22Rv1 (cell line): ENCODE data around the gene HNRNPF.

Experiments used
- H3K27ac ChIP-seq: fragments of 450-650 bp; 2 replicates; pipeline ENCODE4 v1.5.1; 2017
- CTCF ChIP-seq: fragments of 450-650 bp; IDR thresholded peaks from 2 replicates; pipeline ENCODE4 v1.5.1; 2017; ENCODE audit warnings: mild to moderate bottlenecking
- ZFX ChIP-seq: fragments of 450-650 bp; IDR thresholded peaks from 2 replicates; pipeline ENCODE4 v1.6.1; 2017; ENCODE audit warnings: antibody characterized with exemption, borderline replicate concordance

HNRNPF gene

GRCh38 chr10:43399320-43400310, 9.4 kb downstream of the HNRNPF start:
- H3K27ac ChIP-seq, result peak overlapping the region; percentile 95
- TF ChIP-seq CTCF, result no peak
- no peak for TF ChIP-seq ZFX

GRCh38 chr10:43398939-43399319, 10.1 kb downstream of the HNRNPF start:
- TF ChIP-seq ZFX, result no peak
- TF ChIP-seq CTCF, result no peak
- peak overlapping the region; percentile 95 for H3K27ac ChIP-seq

GRCh38 chr10:43396928-43397624, 11.9 kb downstream of the HNRNPF start:
- TF ChIP-seq CTCF (no peak), ZFX (no peak)
- peak overlapping the region; percentile 95 for H3K27ac ChIP-seq

GRCh38 chr10:43396061-43396927, 12.7 kb downstream of the HNRNPF start:
- TF ChIP-seq ZFX (no peak), CTCF (no peak)
- H3K27ac ChIP-seq, result peak overlapping the region; percentile 95

- peak overlapping the region; percentile 95 for H3K27ac ChIP-seq
- TF ChIP-seq ZFX, result no peak
Observed at GRCh38 chr10:43395571-43396060, 13.4 kb downstream of the HNRNPF start.

- peak overlapping the region; percentile 95 for H3K27ac ChIP-seq
- TF ChIP-seq ZFX, result no peak
- TF ChIP-seq CTCF, result no peak
Observed at GRCh38 chr10:43394868-43395267, 14.1 kb downstream of the HNRNPF start.
